GM12892 (cell line): ENCODE measurements around the gene GPR152.
"Not testable (repeated sequence)": the region's sequence is repeated elsewhere in the genome, so short reads cannot be mapped to it uniquely, and the experiment has no call there.

Experiments
- DNase-seq: peaks from one replicate; pipeline ENCODE4 v3.0.0; 2011; ENCODE audit not compliant: insufficient read length
- FAIRE-seq: peaks from 2 replicates; lab custom pipeline; 2011; peaks lifted over from hg19 to GRCh38; lab: Jason Lieb, UNC
- POLR2A ChIP-seq: IDR thresholded peaks from 2 replicates; pipeline ENCODE4 v1.6.1; 2011; ENCODE audit warnings: low read depth, low read length, control low read depth
- POLR2AphosphoS5 ChIP-seq: IDR thresholded peaks from 2 replicates; pipeline ENCODE4 v1.6.1; 2011; ENCODE audit warnings: low read depth, low read length, control low read depth
- TAF1 ChIP-seq: IDR thresholded peaks from 2 replicates; pipeline ENCODE4 v1.6.1; 2011; ENCODE audit warnings: low read depth, mild to moderate bottlenecking, control low read depth, low read length, borderline replicate concordance

GPR152 gene

GRCh38 chr11:67469508-67469811 lies 16.9 kb upstream of the GPR152 start:
- DNase-seq (no peak), FAIRE-seq (no peak)
- no peak for TF ChIP-seq POLR2AphosphoS5
- no peak for TF ChIP-seq TAF1
- no peak for TF ChIP-seq POLR2A

GRCh38 chr11:67468759-67469507 lies 16.4 kb upstream of the GPR152 start, which contains the start of gene TMEM134:
TMEM134 (minus strand) TSS chr11:67469251; CDS start chr11:67469192, 59 bp downstream.
- peak; percentile 91 for DNase-seq
- TF ChIP-seq POLR2A: peak; percentile 77; the same call in 1 of the 2 replicates
- peak; percentile 62 for TF ChIP-seq TAF1
- TF ChIP-seq POLR2AphosphoS5: 0 out of 2 replicates have a peak, but pooled peaks have one; percentile 60
- peak; percentile 95 for FAIRE-seq

GRCh38 chr11:67468456-67468758 lies 15.9 kb upstream of the GPR152 start:
- TF ChIP-seq TAF1 (no peak), POLR2AphosphoS5 (no peak), POLR2A (no peak)
- no peak for FAIRE-seq
- no peak for DNase-seq

- FAIRE-seq (no peak), DNase-seq (no peak)
Measured at GRCh38 chr11:67468056-67468455, 15.5 kb upstream of the GPR152 start.

GRCh38 chr11:67466962-67467771 lies 14.6 kb upstream of the GPR152 start:
- DNase-seq (no peak), FAIRE-seq (no peak)
- no peak for TF ChIP-seq TAF1
- TF ChIP-seq POLR2AphosphoS5: no peak

More at GRCh38 chr11:67468056-67468455, 15.5 kb upstream of the GPR152 start:
- no peak for TF ChIP-seq POLR2A
- TF ChIP-seq TAF1: no peak
- TF ChIP-seq POLR2AphosphoS5: no peak

GRCh38 chr11:67466367-67466766 lies 13.8 kb upstream of the GPR152 start:
- no peak for FAIRE-seq
- DNase-seq: no peak
- TF ChIP-seq POLR2AphosphoS5 (no peak), POLR2A (no peak), TAF1 (no peak)

- not testable (repeated sequence) for DNase-seq, FAIRE-seq
Measured at GRCh38 chr11:67465530-67465929, 13.0 kb upstream of the GPR152 start.

- FAIRE-seq (no peak), DNase-seq (no peak)
- TF ChIP-seq POLR2A (no peak), TAF1 (no peak), POLR2AphosphoS5 (peak; percentile 8; the same call in 1 of the 2 replicates)
Measured at GRCh38 chr11:67465189-67465510, 12.6 kb upstream of the GPR152 start.

- DNase-seq: peak; percentile 95
- peak; percentile 98 for FAIRE-seq
- TF ChIP-seq TAF1: peak; percentile 53; the same call in 1 of the 2 replicates
- peak; percentile 81 for TF ChIP-seq POLR2AphosphoS5
- peak; percentile 85 for TF ChIP-seq POLR2A
Measured at GRCh38 chr11:67464411-67465188, 12.1 kb upstream of the GPR152 start.

GRCh38 chr11:67463680-67464410 lies 11.3 kb upstream of the GPR152 start:
- TF ChIP-seq POLR2AphosphoS5: no peak
- no peak; the same call in 1 of the 2 replicates for TF ChIP-seq POLR2A
- TF ChIP-seq TAF1: no peak
- FAIRE-seq (no peak), DNase-seq (no peak)

GRCh38 chr11:67463186-67463585 lies 10.7 kb upstream of the GPR152 start:
- FAIRE-seq: no peak
- TF ChIP-seq POLR2A (no peak), TAF1 (no peak), POLR2AphosphoS5 (no peak)
- DNase-seq: no peak
